ENCODE measurements around the gene DLX1. TPM values are rescaled to one million over a fixed set of nuclear protein-coding genes. Genes with fewer than 3 reads are reported as not detected.
A peak's percentile ranks its signal among the peaks of the same experiment; 100 is the strongest.

Gene DLX1
- total and polyA plus RNA-seq, 9 of the 15 experiments (the other 6 are each of a cell fraction or from before 2014, with no cell fraction given) = 1.9 to 26.2 (median 9.6) TPM

DNA sequence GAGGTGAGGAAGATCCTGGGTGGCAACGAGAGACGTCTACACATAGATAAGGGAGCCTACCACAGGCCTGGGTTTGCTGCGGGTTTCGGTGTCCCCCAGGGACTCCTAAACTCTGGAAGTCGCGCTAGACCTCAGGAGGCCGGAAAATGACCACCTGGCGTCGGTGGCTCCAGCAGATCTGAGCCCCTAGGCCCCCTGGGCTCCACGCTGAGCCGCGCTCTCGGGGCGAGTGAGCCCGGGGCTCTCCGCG is 987 bp upstream of the DLX1 start (continued):
- TF ChIP-seq, protein P1, sequence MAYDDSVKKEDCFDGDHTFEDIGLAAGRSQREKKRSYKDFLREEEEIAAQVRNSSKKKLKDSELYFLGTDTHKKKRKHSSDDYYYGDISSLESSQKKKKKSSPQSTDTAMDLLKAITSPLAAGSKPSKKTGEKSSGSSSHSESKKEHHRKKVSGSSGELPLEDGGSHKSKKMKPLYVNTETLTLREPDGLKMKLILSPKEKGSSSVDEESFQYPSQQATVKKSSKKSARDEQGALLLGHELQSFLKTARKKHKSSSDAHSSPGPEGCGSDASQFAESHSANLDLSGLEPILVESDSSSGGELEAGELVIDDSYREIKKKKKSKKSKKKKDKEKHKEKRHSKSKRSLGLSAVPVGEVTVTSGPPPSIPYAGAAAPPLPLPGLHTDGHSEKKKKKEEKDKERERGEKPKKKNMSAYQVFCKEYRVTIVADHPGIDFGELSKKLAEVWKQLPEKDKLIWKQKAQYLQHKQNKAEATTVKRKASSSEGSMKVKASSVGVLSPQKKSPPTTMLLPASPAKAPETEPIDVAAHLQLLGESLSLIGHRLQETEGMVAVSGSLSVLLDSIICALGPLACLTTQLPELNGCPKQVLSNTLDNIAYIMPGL (CRISPR knock-in tag; IDR thresholded peaks at IDR 0.05) = 0 out of 2 replicates have a peak, but pooled peaks have one; percentile 5
- no peak for TF ChIP-seq WHSC1 (IDR thresholded peaks at IDR 0.05; ENCODE audit: low read length)
- TF ChIP-seq, protein P2, sequence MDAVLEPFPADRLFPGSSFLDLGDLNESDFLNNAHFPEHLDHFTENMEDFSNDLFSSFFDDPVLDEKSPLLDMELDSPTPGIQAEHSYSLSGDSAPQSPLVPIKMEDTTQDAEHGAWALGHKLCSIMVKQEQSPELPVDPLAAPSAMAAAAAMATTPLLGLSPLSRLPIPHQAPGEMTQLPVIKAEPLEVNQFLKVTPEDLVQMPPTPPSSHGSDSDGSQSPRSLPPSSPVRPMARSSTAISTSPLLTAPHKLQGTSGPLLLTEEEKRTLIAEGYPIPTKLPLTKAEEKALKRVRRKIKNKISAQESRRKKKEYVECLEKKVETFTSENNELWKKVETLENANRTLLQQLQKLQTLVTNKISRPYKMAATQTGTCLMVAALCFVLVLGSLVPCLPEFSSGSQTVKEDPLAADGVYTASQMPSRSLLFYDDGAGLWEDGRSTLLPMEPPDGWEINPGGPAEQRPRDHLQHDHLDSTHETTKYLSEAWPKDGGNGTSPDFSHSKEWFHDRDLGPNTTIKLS (IDR thresholded peaks at IDR 0.05; ENCODE audit: borderline replicate concordance, low read depth) = no peak; the same call in 1 of the 2 replicates
- no peak for TF ChIP-seq SMARCB1 (IDR thresholded peaks at IDR 0.05; ENCODE audit: insufficient read length, low read depth)
- TF ChIP-seq CBX3 (IDR thresholded peaks at IDR 0.05; ENCODE audit: borderline replicate concordance in 1 of 2, low read length in 2 of 2) = no peak
- TF ChIP-seq RCOR1 (IDR thresholded peaks at IDR 0.05; ENCODE audit: borderline replicate concordance in 1 of 2, low read depth in 2 of 2, low read length in 2 of 2) = 0 out of 4 replicates have a peak, but pooled peaks of 1 of the 2 experiments have one; percentile 2
- TF ChIP-seq CBX1 (IDR thresholded peaks at IDR 0.05; ENCODE audit: low read depth) = peak; percentile 48; the same call in 1 of the 2 replicates
- TF ChIP-seq SRSF1 (IDR thresholded peaks at IDR 0.05; ENCODE audit: low read depth, low read length) = no peak
- TF ChIP-seq, protein P3, sequence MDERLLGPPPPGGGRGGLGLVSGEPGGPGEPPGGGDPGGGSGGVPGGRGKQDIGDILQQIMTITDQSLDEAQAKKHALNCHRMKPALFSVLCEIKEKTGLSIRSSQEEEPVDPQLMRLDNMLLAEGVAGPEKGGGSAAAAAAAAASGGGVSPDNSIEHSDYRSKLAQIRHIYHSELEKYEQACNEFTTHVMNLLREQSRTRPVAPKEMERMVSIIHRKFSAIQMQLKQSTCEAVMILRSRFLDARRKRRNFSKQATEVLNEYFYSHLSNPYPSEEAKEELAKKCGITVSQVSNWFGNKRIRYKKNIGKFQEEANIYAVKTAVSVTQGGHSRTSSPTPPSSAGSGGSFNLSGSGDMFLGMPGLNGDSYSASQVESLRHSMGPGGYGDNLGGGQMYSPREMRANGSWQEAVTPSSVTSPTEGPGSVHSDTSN (CRISPR knock-in tag; IDR thresholded peaks at IDR 0.05; ENCODE audit: low read depth) = no peak
- TF ChIP-seq, protein P3 (tag; conservative IDR thresholded peaks at IDR 0.05; ENCODE audit: low read depth) = no peak
- TF ChIP-seq, protein P4, sequence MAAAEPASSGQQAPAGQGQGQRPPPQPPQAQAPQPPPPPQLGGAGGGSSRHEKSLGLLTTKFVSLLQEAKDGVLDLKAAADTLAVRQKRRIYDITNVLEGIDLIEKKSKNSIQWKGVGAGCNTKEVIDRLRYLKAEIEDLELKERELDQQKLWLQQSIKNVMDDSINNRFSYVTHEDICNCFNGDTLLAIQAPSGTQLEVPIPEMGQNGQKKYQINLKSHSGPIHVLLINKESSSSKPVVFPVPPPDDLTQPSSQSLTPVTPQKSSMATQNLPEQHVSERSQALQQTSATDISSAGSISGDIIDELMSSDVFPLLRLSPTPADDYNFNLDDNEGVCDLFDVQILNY (CRISPR knock-in tag; IDR thresholded peaks at IDR 0.05) = no peak
- TF ChIP-seq, protein P5, sequence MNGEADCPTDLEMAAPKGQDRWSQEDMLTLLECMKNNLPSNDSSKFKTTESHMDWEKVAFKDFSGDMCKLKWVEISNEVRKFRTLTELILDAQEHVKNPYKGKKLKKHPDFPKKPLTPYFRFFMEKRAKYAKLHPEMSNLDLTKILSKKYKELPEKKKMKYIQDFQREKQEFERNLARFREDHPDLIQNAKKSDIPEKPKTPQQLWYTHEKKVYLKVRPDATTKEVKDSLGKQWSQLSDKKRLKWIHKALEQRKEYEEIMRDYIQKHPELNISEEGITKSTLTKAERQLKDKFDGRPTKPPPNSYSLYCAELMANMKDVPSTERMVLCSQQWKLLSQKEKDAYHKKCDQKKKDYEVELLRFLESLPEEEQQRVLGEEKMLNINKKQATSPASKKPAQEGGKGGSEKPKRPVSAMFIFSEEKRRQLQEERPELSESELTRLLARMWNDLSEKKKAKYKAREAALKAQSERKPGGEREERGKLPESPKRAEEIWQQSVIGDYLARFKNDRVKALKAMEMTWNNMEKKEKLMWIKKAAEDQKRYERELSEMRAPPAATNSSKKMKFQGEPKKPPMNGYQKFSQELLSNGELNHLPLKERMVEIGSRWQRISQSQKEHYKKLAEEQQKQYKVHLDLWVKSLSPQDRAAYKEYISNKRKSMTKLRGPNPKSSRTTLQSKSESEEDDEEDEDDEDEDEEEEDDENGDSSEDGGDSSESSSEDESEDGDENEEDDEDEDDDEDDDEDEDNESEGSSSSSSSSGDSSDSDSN (IDR thresholded peaks at IDR 0.05; ENCODE audit: borderline replicate concordance in 1 of 2, low read depth in 2 of 2, low read length in 2 of 2) = no peak
- no peak for TF ChIP-seq CC2D1A (IDR thresholded peaks at IDR 0.05)
- TF ChIP-seq ZNF551 (CRISPR knock-in tag; IDR thresholded peaks at IDR 0.05) = no peak
- no peak for TF ChIP-seq ZNF140 (CRISPR knock-in tag; IDR thresholded peaks at IDR 0.05)
- peak; percentile 57 to 60 for TF ChIP-seq NRF1 (conservative IDR thresholded peaks at IDR 0.05 in 1 of 2, IDR thresholded peaks at IDR 0.05 in 1 of 2)
- TF ChIP-seq DMBX1 (CRISPR knock-in tag; IDR thresholded peaks at IDR 0.05; ENCODE audit: borderline replicate concordance) = peak; percentile 38; the same call in 1 of the 2 replicates
- no peak for TF ChIP-seq ZBED1 (IDR thresholded peaks at IDR 0.05)

All from K562 (cell line).